ENCODE results near the gene GM2A.

Gene GM2A

DNA sequence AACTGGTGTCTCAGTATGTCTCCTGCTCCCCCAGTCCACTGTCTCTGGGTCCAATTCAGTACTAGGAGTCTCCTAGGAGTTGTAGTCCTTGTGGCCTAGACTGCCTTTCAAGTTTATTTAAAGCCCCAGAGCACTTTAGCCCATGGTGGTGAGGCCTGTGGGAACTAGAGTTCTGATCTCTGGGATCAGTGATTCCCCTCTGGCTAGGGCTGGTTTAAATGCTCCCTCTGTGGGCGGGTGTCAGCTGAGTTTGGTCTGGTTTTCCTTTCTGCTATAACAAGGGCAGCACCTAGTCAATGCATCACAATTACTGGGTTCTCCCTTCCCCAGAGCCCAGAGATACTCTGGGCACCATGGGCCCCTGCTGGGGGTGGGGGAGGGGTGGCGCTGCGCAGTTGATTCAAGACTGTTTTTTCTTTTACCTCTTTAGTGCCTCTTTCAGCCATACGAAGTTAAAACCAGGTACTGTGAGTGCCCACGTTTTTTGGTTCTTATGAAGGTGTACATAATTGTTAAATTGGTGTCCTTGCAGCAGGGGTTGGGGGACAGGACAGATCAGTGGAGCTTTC lies 59.9 kb downstream of the GM2A start:
- no peaks in the 10 kb centered on the region for H3K27me3 Mint-ChIP-seq
- peaks cover 11% of the 10 kb centered on the region for H3K9me3 Mint-ChIP-seq
- no peak overlapping the region for H3K27ac Mint-ChIP-seq
- peaks cover 3% of the 10 kb centered on the region for H3K4me1 Mint-ChIP-seq
- H3K36me3 Mint-ChIP-seq: peaks cover 6% of the 10 kb centered on the region
- no peak overlapping the region for H3K4me3 Mint-ChIP-seq

GRCh38 chr5:151313357-151313756 lies 60.4 kb downstream of the GM2A start:
- H3K27ac Mint-ChIP-seq: no peak overlapping the region
- peaks cover 11% of the 10 kb centered on the region for H3K9me3 Mint-ChIP-seq
- H3K27me3 Mint-ChIP-seq: no peaks in the 10 kb centered on the region
- peaks cover 6% of the 10 kb centered on the region for H3K36me3 Mint-ChIP-seq
- no peak overlapping the region for H3K4me3 Mint-ChIP-seq
- H3K4me1 Mint-ChIP-seq: peaks cover 3% of the 10 kb centered on the region

- Mint-ChIP-seq H3K4me3 (no peak overlapping the region), H3K27me3 (no peaks in the 10 kb centered on the region), H3K36me3 (peaks cover 3% of the 10 kb centered on the region), H3K27ac (no peak overlapping the region), H3K9me3 (peaks cover 5% of the 10 kb centered on the region), H3K4me1 (peaks cover 3% of the 10 kb centered on the region)
Measured at GRCh38 chr5:151315998-151316597, 63.1 kb downstream of the GM2A start.

DNA sequence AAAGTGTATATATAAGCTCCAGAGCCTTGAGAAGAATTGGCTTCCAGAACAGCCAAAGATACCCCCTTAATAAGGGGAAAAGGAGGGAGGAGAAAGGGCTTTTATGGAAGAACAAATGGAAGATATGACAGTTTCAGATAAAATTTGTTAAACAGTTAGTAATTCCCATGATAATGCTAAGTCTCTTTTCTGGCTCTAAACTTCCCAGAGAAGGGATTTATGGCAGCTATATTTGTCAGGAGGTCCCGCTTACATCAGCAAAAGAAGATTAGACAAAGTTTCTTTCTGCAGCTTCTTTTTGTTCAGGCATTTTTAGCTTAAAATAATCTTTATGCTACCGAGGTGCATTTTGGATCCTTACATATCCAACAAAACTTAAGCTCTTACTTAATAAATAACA lies 64.9 kb downstream of the GM2A start:
- Mint-ChIP-seq H3K4me3 (no peak overlapping the region), H3K27me3 (no peaks in the 10 kb centered on the region), H3K4me1 (peaks cover 3% of the 10 kb centered on the region), H3K27ac (no peak overlapping the region), H3K36me3 (no peaks in the 10 kb centered on the region), H3K9me3 (no peaks in the 10 kb centered on the region)

DNA sequence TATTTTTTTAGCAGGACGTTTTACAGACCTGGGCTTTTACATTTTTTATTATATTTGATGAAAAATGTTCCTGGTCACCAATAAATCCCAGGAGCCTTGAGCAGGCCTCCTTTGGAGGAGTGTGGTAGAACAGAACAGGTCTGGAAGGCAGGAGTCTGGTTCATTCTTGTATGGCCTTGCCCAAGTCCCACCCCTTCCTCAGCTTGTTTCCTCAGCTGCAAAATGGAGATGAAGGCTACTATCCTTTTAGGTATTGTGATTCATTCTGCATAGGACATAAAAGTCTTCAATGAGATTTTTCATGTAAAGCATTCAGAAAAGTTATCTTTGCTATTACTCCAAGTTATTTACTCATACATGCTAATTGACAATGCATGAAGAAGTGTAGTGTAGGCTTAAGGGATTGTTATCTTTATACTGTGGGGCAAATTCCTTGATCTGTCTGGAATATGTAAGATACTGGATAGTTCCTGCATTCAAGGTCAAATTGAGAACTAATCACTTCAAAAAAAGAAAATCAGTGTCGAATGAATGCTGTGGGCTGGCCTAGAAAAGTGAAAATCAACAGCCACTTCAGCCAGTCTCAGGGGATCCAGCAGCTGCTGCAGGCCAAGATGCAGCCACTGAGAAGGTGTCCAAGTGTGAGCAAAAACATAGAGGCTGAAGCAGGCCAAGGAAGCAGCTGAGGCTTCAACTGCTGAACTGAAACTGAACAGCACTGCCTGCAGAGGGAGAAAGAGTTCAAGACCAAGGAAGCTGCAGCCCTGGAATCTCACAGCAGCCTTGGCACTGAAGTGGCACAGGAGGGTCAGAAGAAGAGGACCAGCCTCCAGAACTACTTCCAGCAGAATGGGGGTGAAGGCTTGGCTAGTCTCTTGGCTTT lies 66.1 kb downstream of the GM2A start:
- Mint-ChIP-seq H3K4me1 (peaks cover 3% of the 10 kb centered on the region), H3K27me3 (no peaks in the 10 kb centered on the region), H3K9me3 (no peaks in the 10 kb centered on the region), H3K36me3 (no peaks in the 10 kb centered on the region), H3K4me3 (no peak overlapping the region), H3K27ac (no peak overlapping the region)
